ENCODE measurements around the gene ASGR2.
"Not testable (repeated sequence)": the region's sequence is repeated elsewhere in the genome, so short reads cannot be mapped to it uniquely, and the experiment has no call there.

ASGR2 gene

DNA sequence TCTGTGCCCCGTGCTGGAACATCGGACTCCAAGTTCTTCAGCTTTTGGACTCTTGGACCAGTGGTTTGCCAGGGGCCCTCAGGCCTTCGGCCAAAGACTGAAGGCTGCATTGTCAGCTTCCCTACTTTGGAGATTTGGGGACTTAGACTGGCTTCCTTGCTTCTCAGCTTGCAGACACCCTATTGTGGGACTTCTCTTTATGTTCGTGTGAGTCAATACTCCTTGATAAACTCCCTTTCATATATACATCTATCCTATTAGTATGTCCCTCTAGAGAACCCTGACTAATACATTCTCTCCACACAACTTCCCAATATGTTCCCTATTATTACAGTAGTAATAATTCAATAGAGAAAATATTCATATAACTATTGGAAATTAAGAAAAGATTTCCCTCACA lies 9.2 kb upstream of the ASGR2 start:
- Histone ChIP-seq H3K18ac (ENCODE audit: low read length) (no peak overlapping the region), H3K23ac (ENCODE audit: low read length) (no peak overlapping the region), H3K4me2 (ENCODE audit: low read length) (no peak overlapping the region), H3K9ac (ENCODE audit: low read length) (no peak overlapping the region), H2BK15ac (replicated peaks; ENCODE audit: low read depth) (no peak overlapping the region), H3K4me3 (ENCODE audit: low read length) (no peak overlapping the region), H4K8ac (ENCODE audit: low read depth, low read length) (no peak overlapping the region), H2AK5ac (ENCODE audit: low read length) (no peak overlapping the region), H3K27me3 (ENCODE audit: insufficient read depth, low read length, poor library complexity) (no peaks in the 10 kb centered on the region), H3K4me1 (ENCODE audit: control insufficient read depth, low read depth, low read length) (no peaks in the 10 kb centered on the region), H2BK5ac (ENCODE audit: low read length) (no peak overlapping the region), H3K36me3 (ENCODE audit: control insufficient read depth, insufficient read depth, low read length) (no peaks in the 10 kb centered on the region), H3K56ac (ENCODE audit: low read length) (no peak overlapping the region), H3K79me2 (ENCODE audit: control insufficient read depth, insufficient read depth, low read length) (no peaks in the 10 kb centered on the region), H3K79me1 (ENCODE audit: low read length) (no peaks in the 10 kb centered on the region), H2BK120ac (ENCODE audit: low read depth, low read length) (no peak overlapping the region), H4K5ac (ENCODE audit: low read length) (no peak overlapping the region), H3K27ac (ENCODE audit: low read depth, low read length) (no peak overlapping the region), H3K4ac (ENCODE audit: low read depth, low read length) (no peak overlapping the region)
- no CpG with 5 or more reads among the region's 4 CpGs for WGBS (ENCODE audit: extremely low coverage, insufficient coverage, low lambda C conversion rate)
- DNase-seq: no peak

- no peak overlapping the region for H2BK15ac ChIP-seq (replicated peaks; ENCODE audit: low read depth)
- H3K56ac ChIP-seq (ENCODE audit: low read length): no peak overlapping the region
- no peak overlapping the region for H3K4ac ChIP-seq (ENCODE audit: low read depth, low read length)
- no peaks in the 10 kb centered on the region for H3K4me1 ChIP-seq (ENCODE audit: control insufficient read depth, low read depth, low read length)
- no peak overlapping the region for H4K5ac ChIP-seq (ENCODE audit: low read length)
- H3K36me3 ChIP-seq (ENCODE audit: control insufficient read depth, insufficient read depth, low read length): no peaks in the 10 kb centered on the region
- H2AK5ac ChIP-seq (ENCODE audit: low read length): no peak overlapping the region
- no peak overlapping the region for H2BK120ac ChIP-seq (ENCODE audit: low read depth, low read length)
- WGBS (ENCODE audit: extremely low coverage, insufficient coverage, low lambda C conversion rate): no CpG with 5 or more reads among the region's 4 CpGs
- no peak overlapping the region for H3K4me2 ChIP-seq (ENCODE audit: low read length)
- H2BK5ac ChIP-seq (ENCODE audit: low read length): no peak overlapping the region
- no peak overlapping the region for H3K9ac ChIP-seq (ENCODE audit: low read length)
- H3K79me1 ChIP-seq (ENCODE audit: low read length): no peaks in the 10 kb centered on the region
- H3K18ac ChIP-seq (ENCODE audit: low read length): no peak overlapping the region
- no peak overlapping the region for H4K8ac ChIP-seq (ENCODE audit: low read depth, low read length)
- H3K23ac ChIP-seq (ENCODE audit: low read length): no peak overlapping the region
- no peak overlapping the region for H3K27ac ChIP-seq (ENCODE audit: low read depth, low read length)
- no peaks in the 10 kb centered on the region for H3K27me3 ChIP-seq (ENCODE audit: insufficient read depth, low read length, poor library complexity)
- no peaks in the 10 kb centered on the region for H3K79me2 ChIP-seq (ENCODE audit: control insufficient read depth, insufficient read depth, low read length)
- H3K4me3 ChIP-seq (ENCODE audit: low read length): no peak overlapping the region
- DNase-seq: no peak
Observed at GRCh38 chr17:7122381-7122780, 7.8 kb upstream of the ASGR2 start.

DNA sequence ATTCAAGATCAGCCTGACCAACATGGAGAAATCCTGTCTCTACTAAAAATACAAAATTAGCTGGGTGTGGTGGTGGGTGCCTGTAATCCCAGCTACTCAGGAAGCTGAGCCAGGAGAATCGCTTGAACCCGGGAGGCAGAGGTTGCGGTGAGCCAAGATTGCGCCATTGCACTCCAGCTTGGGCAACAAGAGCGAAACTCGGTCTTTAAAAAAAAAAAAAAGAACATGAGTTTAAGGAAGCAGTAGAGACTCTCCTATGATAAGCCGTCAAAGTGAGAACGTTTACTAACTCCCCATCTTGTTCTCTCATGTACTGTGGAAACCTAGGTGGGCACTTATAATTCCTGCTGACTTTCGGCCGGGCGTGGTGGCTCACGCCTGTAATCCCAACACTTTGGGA lies 6.0 kb upstream of the ASGR2 start:
- not testable (repeated sequence) for H3K79me2 ChIP-seq (ENCODE audit: control insufficient read depth, insufficient read depth, low read length); H2BK15ac ChIP-seq (replicated peaks; ENCODE audit: low read depth); H4K8ac ChIP-seq (ENCODE audit: low read depth, low read length); H3K4me2 ChIP-seq (ENCODE audit: low read length); H3K79me1 ChIP-seq (ENCODE audit: low read length); H3K27ac ChIP-seq (ENCODE audit: low read depth, low read length); H3K4me1 ChIP-seq (ENCODE audit: control insufficient read depth, low read depth, low read length); H2BK120ac ChIP-seq (ENCODE audit: low read depth, low read length); H2AK5ac ChIP-seq (ENCODE audit: low read length); H3K36me3 ChIP-seq (ENCODE audit: control insufficient read depth, insufficient read depth, low read length); H3K56ac ChIP-seq (ENCODE audit: low read length); H4K5ac ChIP-seq (ENCODE audit: low read length); H3K23ac ChIP-seq (ENCODE audit: low read length); H3K18ac ChIP-seq (ENCODE audit: low read length); H2BK5ac ChIP-seq (ENCODE audit: low read length); DNase-seq; H3K4ac ChIP-seq (ENCODE audit: low read depth, low read length); H3K4me3 ChIP-seq (ENCODE audit: low read length); H3K27me3 ChIP-seq (ENCODE audit: insufficient read depth, low read length, poor library complexity); H3K9ac ChIP-seq (ENCODE audit: low read length)
- no CpG with 5 or more reads among the region's 12 CpGs for WGBS (ENCODE audit: extremely low coverage, insufficient coverage, low lambda C conversion rate)

DNA sequence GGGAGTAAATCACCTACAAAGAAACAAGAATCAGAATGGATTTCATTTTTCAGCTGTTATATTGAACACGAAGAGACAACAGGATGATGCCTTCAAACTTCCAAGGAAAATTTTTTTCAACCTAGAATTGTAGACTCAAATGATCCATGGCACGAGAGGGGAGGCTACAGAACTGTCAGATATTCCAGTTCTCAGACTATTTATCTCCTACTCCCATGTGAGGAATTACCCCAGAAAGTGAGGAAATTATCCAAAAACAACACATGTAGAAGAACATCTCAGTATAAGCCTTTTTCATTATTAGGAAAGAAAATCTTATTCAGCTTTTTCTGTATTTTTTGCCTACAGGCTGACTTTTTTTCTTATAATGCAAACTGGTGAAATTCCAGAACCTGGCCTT lies 5.5 kb upstream of the ASGR2 start:
- no peaks in the 10 kb centered on the region for H3K27me3 ChIP-seq (ENCODE audit: insufficient read depth, low read length, poor library complexity)
- H3K79me1 ChIP-seq (ENCODE audit: low read length): no peaks in the 10 kb centered on the region
- no peak overlapping the region for H3K27ac ChIP-seq (ENCODE audit: low read depth, low read length)
- no peaks in the 10 kb centered on the region for H3K36me3 ChIP-seq (ENCODE audit: control insufficient read depth, insufficient read depth, low read length)
- H3K79me2 ChIP-seq (ENCODE audit: control insufficient read depth, insufficient read depth, low read length): no peaks in the 10 kb centered on the region
- no peak overlapping the region for H4K8ac ChIP-seq (ENCODE audit: low read depth, low read length)
- H2BK120ac ChIP-seq (ENCODE audit: low read depth, low read length): no peak overlapping the region
- WGBS (ENCODE audit: extremely low coverage, insufficient coverage, low lambda C conversion rate): no CpG with 5 or more reads among the region's 2 CpGs
- no peak overlapping the region for H3K4me3 ChIP-seq (ENCODE audit: low read length)
- H3K4me1 ChIP-seq (ENCODE audit: control insufficient read depth, low read depth, low read length): no peaks in the 10 kb centered on the region
- H2BK15ac ChIP-seq (replicated peaks; ENCODE audit: low read depth): no peak overlapping the region
- H3K56ac ChIP-seq (ENCODE audit: low read length): no peak overlapping the region
- H3K18ac ChIP-seq (ENCODE audit: low read length): no peak overlapping the region
- H3K23ac ChIP-seq (ENCODE audit: low read length): no peak overlapping the region
- H2BK5ac ChIP-seq (ENCODE audit: low read length): no peak overlapping the region
- H3K9ac ChIP-seq (ENCODE audit: low read length): no peak overlapping the region
- no peak for DNase-seq
- H3K4ac ChIP-seq (ENCODE audit: low read depth, low read length): no peak overlapping the region
- H3K4me2 ChIP-seq (ENCODE audit: low read length): no peak overlapping the region
- no peak overlapping the region for H2AK5ac ChIP-seq (ENCODE audit: low read length)
- H4K5ac ChIP-seq (ENCODE audit: low read length): no peak overlapping the region

DNA sequence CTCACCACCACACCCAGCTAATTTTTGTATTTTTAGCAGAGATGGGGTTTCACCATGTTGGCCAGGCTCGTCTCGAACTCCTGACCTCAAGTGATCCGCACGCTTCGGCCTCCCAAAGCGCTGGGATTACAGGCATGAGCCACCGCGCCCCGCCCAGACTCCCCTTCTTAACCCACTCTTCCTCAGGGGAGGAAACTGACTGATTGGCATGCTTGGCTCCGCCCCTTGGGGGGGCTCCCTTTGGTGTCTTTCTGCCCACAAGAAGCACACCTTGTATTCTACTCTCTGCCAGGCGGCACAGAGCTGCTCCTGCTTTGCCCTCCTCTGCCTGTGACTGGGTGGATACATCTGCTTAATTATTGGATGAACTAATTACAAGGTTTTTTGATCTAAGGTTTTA lies 4.7 kb upstream of the ASGR2 start:
- Histone ChIP-seq H2AK5ac (ENCODE audit: low read length) (no peak overlapping the region), H2BK15ac (replicated peaks; ENCODE audit: low read depth) (no peak overlapping the region), H3K79me2 (ENCODE audit: control insufficient read depth, insufficient read depth, low read length) (no peaks in the 10 kb centered on the region), H4K5ac (ENCODE audit: low read length) (no peak overlapping the region), H3K9ac (ENCODE audit: low read length) (no peak overlapping the region), H3K18ac (ENCODE audit: low read length) (no peak overlapping the region), H3K36me3 (ENCODE audit: control insufficient read depth, insufficient read depth, low read length) (no peaks in the 10 kb centered on the region), H3K4me2 (ENCODE audit: low read length) (no peak overlapping the region), H2BK120ac (ENCODE audit: low read depth, low read length) (no peak overlapping the region), H3K79me1 (ENCODE audit: low read length) (no peaks in the 10 kb centered on the region), H4K8ac (ENCODE audit: low read depth, low read length) (no peak overlapping the region), H3K56ac (ENCODE audit: low read length) (no peak overlapping the region), H3K27ac (ENCODE audit: low read depth, low read length) (no peak overlapping the region), H3K23ac (ENCODE audit: low read length) (no peak overlapping the region), H3K4me1 (ENCODE audit: control insufficient read depth, low read depth, low read length) (no peaks in the 10 kb centered on the region), H2BK5ac (ENCODE audit: low read length) (no peak overlapping the region), H3K4me3 (ENCODE audit: low read length) (no peak overlapping the region), H3K27me3 (ENCODE audit: insufficient read depth, low read length, poor library complexity) (no peaks in the 10 kb centered on the region), H3K4ac (ENCODE audit: low read depth, low read length) (no peak overlapping the region)
- DNase-seq: no peak
- no CpG with 5 or more reads among the region's 11 CpGs for WGBS (ENCODE audit: extremely low coverage, insufficient coverage, low lambda C conversion rate)

- Histone ChIP-seq H2AK5ac (ENCODE audit: low read length) (no peak overlapping the region), H2BK120ac (ENCODE audit: low read depth, low read length) (no peak overlapping the region), H3K18ac (ENCODE audit: low read length) (no peak overlapping the region), H2BK5ac (ENCODE audit: low read length) (no peak overlapping the region), H2BK15ac (replicated peaks; ENCODE audit: low read depth) (no peak overlapping the region), H3K79me1 (ENCODE audit: low read length) (no peaks in the 10 kb centered on the region), H4K8ac (ENCODE audit: low read depth, low read length) (no peak overlapping the region), H3K27ac (ENCODE audit: low read depth, low read length) (no peak overlapping the region), H3K4me3 (ENCODE audit: low read length) (no peak overlapping the region), H4K5ac (ENCODE audit: low read length) (no peak overlapping the region), H3K79me2 (ENCODE audit: control insufficient read depth, insufficient read depth, low read length) (no peaks in the 10 kb centered on the region), H3K9ac (ENCODE audit: low read length) (no peak overlapping the region), H3K23ac (ENCODE audit: low read length) (no peak overlapping the region), H3K4ac (ENCODE audit: low read depth, low read length) (no peak overlapping the region), H3K4me2 (ENCODE audit: low read length) (no peak overlapping the region), H3K36me3 (ENCODE audit: control insufficient read depth, insufficient read depth, low read length) (no peaks in the 10 kb centered on the region), H3K4me1 (ENCODE audit: control insufficient read depth, low read depth, low read length) (no peaks in the 10 kb centered on the region), H3K56ac (ENCODE audit: low read length) (peak overlapping the region; percentile 22), H3K27me3 (ENCODE audit: insufficient read depth, low read length, poor library complexity) (no peaks in the 10 kb centered on the region)
- no CpG with 5 or more reads among the region's 19 CpGs for WGBS (ENCODE audit: extremely low coverage, insufficient coverage, low lambda C conversion rate)
- no peak for DNase-seq
Observed at GRCh38 chr17:7114875-7115614, 423 bp upstream of the ASGR2 start.
